ENCODE data around the gene ARL2BP. TPM values are rescaled to one million over a fixed set of nuclear protein-coding genes. Genes with fewer than 3 reads are reported as not detected.

ARL2BP gene
- total and polyA plus RNA-seq, 10 of the 15 experiments (the other 5 are each of a cell fraction or from before 2014, with no cell fraction given) = 12.5 to 56.6 (median 29.7) TPM

DNA sequence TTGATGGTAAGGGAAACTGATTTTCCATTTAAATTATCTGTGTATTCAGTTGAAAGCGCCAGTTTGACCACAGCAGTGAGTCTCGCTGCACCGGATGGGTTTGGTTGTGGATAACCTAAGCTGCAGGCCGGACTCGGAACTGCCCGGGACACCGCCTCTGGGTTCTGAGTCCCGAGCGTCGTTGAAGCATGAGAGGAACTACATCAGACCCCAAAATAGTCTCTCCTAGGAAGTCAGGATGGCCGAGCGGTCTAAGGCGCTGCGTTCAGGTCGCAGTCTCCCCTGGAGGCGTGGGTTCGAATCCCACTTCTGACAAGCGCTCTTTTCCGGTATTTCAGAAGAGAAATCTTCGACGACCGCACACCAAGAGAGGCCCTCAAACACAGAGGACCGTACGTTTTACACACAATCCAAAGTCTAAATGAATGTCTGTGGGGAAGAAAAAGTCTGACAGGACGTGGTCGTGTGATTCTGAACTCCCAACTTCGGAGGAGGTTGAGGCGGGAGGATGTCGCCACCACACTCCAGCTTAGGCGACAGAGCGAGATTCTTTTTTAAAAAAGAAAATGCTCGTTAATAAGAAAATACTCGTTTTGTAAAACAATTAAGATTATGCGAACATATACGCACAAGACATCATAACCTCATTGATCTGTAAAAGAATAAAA lies 54.8 kb downstream of the ARL2BP start (continued):
- TF ChIP-seq, protein P1, sequence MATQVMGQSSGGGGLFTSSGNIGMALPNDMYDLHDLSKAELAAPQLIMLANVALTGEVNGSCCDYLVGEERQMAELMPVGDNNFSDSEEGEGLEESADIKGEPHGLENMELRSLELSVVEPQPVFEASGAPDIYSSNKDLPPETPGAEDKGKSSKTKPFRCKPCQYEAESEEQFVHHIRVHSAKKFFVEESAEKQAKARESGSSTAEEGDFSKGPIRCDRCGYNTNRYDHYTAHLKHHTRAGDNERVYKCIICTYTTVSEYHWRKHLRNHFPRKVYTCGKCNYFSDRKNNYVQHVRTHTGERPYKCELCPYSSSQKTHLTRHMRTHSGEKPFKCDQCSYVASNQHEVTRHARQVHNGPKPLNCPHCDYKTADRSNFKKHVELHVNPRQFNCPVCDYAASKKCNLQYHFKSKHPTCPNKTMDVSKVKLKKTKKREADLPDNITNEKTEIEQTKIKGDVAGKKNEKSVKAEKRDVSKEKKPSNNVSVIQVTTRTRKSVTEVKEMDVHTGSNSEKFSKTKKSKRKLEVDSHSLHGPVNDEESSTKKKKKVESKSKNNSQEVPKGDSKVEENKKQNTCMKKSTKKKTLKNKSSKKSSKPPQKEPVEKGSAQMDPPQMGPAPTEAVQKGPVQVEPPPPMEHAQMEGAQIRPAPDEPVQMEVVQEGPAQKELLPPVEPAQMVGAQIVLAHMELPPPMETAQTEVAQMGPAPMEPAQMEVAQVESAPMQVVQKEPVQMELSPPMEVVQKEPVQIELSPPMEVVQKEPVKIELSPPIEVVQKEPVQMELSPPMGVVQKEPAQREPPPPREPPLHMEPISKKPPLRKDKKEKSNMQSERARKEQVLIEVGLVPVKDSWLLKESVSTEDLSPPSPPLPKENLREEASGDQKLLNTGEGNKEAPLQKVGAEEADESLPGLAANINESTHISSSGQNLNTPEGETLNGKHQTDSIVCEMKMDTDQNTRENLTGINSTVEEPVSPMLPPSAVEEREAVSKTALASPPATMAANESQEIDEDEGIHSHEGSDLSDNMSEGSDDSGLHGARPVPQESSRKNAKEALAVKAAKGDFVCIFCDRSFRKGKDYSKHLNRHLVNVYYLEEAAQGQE (IDR thresholded peaks at IDR 0.05; ENCODE audit: low read depth, low read length) = no peak
- TF ChIP-seq ASH2L (IDR thresholded peaks at IDR 0.05; ENCODE audit: borderline replicate concordance, low read depth) = 0 out of 2 replicates have a peak, but pooled peaks have one; percentile 12
- TF ChIP-seq, protein P2, sequence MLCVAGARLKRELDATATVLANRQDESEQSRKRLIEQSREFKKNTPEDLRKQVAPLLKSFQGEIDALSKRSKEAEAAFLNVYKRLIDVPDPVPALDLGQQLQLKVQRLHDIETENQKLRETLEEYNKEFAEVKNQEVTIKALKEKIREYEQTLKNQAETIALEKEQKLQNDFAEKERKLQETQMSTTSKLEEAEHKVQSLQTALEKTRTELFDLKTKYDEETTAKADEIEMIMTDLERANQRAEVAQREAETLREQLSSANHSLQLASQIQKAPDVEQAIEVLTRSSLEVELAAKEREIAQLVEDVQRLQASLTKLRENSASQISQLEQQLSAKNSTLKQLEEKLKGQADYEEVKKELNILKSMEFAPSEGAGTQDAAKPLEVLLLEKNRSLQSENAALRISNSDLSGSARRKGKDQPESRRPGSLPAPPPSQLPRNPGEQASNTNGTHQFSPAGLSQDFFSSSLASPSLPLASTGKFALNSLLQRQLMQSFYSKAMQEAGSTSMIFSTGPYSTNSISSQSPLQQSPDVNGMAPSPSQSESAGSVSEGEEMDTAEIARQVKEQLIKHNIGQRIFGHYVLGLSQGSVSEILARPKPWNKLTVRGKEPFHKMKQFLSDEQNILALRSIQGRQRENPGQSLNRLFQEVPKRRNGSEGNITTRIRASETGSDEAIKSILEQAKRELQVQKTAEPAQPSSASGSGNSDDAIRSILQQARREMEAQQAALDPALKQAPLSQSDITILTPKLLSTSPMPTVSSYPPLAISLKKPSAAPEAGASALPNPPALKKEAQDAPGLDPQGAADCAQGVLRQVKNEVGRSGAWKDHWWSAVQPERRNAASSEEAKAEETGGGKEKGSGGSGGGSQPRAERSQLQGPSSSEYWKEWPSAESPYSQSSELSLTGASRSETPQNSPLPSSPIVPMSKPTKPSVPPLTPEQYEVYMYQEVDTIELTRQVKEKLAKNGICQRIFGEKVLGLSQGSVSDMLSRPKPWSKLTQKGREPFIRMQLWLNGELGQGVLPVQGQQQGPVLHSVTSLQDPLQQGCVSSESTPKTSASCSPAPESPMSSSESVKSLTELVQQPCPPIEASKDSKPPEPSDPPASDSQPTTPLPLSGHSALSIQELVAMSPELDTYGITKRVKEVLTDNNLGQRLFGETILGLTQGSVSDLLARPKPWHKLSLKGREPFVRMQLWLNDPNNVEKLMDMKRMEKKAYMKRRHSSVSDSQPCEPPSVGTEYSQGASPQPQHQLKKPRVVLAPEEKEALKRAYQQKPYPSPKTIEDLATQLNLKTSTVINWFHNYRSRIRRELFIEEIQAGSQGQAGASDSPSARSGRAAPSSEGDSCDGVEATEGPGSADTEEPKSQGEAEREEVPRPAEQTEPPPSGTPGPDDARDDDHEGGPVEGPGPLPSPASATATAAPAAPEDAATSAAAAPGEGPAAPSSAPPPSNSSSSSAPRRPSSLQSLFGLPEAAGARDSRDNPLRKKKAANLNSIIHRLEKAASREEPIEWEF (IDR thresholded peaks at IDR 0.05; ENCODE audit: insufficient replicate concordance, low read depth, low read length) = no peak
- peak; percentile 8 to 65; a peak in 1 of 4 replicates for TF ChIP-seq BHLHE40 (IDR thresholded peaks at IDR 0.05; ENCODE audit: borderline replicate concordance in 1 of 2, low read depth in 2 of 2, low read length in 1 of 2)
- TF ChIP-seq HDAC6 (IDR thresholded peaks at IDR 0.05; ENCODE audit: unreplicated experiment) = no peak
- peak; percentile 87 for TF ChIP-seq IKZF1 (conservative IDR thresholded peaks at IDR 0.05)
- no peak for TF ChIP-seq NFXL1 (IDR thresholded peaks at IDR 0.05; ENCODE audit: borderline replicate concordance)
- TF ChIP-seq, protein P3, sequence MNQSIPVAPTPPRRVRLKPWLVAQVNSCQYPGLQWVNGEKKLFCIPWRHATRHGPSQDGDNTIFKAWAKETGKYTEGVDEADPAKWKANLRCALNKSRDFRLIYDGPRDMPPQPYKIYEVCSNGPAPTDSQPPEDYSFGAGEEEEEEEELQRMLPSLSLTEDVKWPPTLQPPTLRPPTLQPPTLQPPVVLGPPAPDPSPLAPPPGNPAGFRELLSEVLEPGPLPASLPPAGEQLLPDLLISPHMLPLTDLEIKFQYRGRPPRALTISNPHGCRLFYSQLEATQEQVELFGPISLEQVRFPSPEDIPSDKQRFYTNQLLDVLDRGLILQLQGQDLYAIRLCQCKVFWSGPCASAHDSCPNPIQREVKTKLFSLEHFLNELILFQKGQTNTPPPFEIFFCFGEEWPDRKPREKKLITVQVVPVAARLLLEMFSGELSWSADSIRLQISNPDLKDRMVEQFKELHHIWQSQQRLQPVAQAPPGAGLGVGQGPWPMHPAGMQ (IDR thresholded peaks at IDR 0.05; ENCODE audit: borderline replicate concordance) = no peak
- TF ChIP-seq RAD51 (IDR thresholded peaks at IDR 0.05) = no peak
- TF ChIP-seq, protein P4, sequence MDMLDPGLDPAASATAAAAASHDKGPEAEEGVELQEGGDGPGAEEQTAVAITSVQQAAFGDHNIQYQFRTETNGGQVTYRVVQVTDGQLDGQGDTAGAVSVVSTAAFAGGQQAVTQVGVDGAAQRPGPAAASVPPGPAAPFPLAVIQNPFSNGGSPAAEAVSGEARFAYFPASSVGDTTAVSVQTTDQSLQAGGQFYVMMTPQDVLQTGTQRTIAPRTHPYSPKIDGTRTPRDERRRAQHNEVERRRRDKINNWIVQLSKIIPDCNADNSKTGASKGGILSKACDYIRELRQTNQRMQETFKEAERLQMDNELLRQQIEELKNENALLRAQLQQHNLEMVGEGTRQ (IDR thresholded peaks at IDR 0.05; ENCODE audit: borderline replicate concordance, low read depth, low read length) = no peak
- no peak for TF ChIP-seq CEBPB (IDR thresholded peaks at IDR 0.05; ENCODE audit: borderline replicate concordance in 1 of 2, low read depth in 2 of 2, low read length in 2 of 2)
- TF ChIP-seq NFYA (IDR thresholded peaks at IDR 0.05; ENCODE audit: borderline replicate concordance, low read depth, low read length) = no peak
